Measurements from ENCODE around the gene ATF6. TPM values are rescaled to one million over a fixed set of nuclear protein-coding genes. Genes with fewer than 3 reads are reported as not detected.

ATF6 gene
- total RNA-seq, 1 experiment from 2014 or later = 10.6 TPM

- no peak for TF ChIP-seq PRRX2 (CRISPR knock-in tag; IDR thresholded peaks at IDR 0.05)
- TF ChIP-seq RELA (CRISPR knock-in tag; IDR thresholded peaks at IDR 0.05; ENCODE audit: borderline replicate concordance) = no peak
- no peak for TF ChIP-seq GTF2I (CRISPR knock-in tag; conservative IDR thresholded peaks at IDR 0.05)
- TF ChIP-seq SP1 (CRISPR knock-in tag; conservative IDR thresholded peaks at IDR 0.05) = no peak
- TF ChIP-seq EMX1 (CRISPR knock-in tag; IDR thresholded peaks at IDR 0.05) = no peak
- TF ChIP-seq TEAD1 (CRISPR knock-in tag; IDR thresholded peaks at IDR 0.05) = no peak
- no peak for TF ChIP-seq TEAD4 (CRISPR knock-in tag; IDR thresholded peaks at IDR 0.05)
- TF ChIP-seq SOX15 (CRISPR knock-in tag; IDR thresholded peaks at IDR 0.05) = no peak
Observed at GRCh38 chr1:161721738-161722343, 44.3 kb upstream of the ATF6 start (continued).

GRCh38 chr1:161722406-161722805, 43.7 kb upstream of the ATF6 start:
- Mint-ChIP-seq H3K4me1 (peaks cover 9% of the 10 kb centered on the region; the same call in 1 of the 2 replicates), H3K9me3 (no peaks in the 10 kb centered on the region), H3K4me3 (no peak overlapping the region), H3K27me3 (ENCODE audit: low read depth) (peaks cover 52% of the 10 kb centered on the region), H3K36me3 (no peaks in the 10 kb centered on the region), H3K27ac (no peak overlapping the region)
- ATAC-seq = no peak
- ChIA-PET POLR2A (no interaction called here), CTCF (no interaction called here)
- DNase-seq (ENCODE audit: low spot score) = no peak
- TF ChIP-seq ZSCAN18 (CRISPR knock-in tag; IDR thresholded peaks at IDR 0.05) (no peak), ZMAT4 (CRISPR knock-in tag; IDR thresholded peaks at IDR 0.05) (no peak), ZNF232 (CRISPR knock-in tag; IDR thresholded peaks at IDR 0.05) (no peak), AFF4 (CRISPR knock-in tag; IDR thresholded peaks at IDR 0.05; ENCODE audit: borderline replicate concordance) (no peak), ZBTB43 (CRISPR knock-in tag; IDR thresholded peaks at IDR 0.05) (no peak), E2F1 (CRISPR knock-in tag; IDR thresholded peaks at IDR 0.05) (no peak), RELA (CRISPR knock-in tag; IDR thresholded peaks at IDR 0.05; ENCODE audit: borderline replicate concordance) (no peak)

GRCh38 chr1:161723459-161724141, 42.5 kb upstream of the ATF6 start:
- Mint-ChIP-seq H3K4me3 (no peak overlapping the region), H3K36me3 (no peaks in the 10 kb centered on the region), H3K27me3 (ENCODE audit: low read depth) (peaks cover 62% of the 10 kb centered on the region), H3K4me1 (peaks cover 15% of the 10 kb centered on the region), H3K9me3 (no peaks in the 10 kb centered on the region), H3K27ac (no peak overlapping the region)
- CTCF ChIA-PET = no interaction called here
- POLR2A ChIA-PET = no interaction called here
- no peak for ATAC-seq
- no peak for DNase-seq (ENCODE audit: low spot score)
- TF ChIP-seq FOXP1 (CRISPR knock-in tag; IDR thresholded peaks at IDR 0.05; ENCODE audit: borderline replicate concordance) (no peak), ETV6 (CRISPR knock-in tag; IDR thresholded peaks at IDR 0.05) (no peak), MXD4 (CRISPR knock-in tag; IDR thresholded peaks at IDR 0.05; ENCODE audit: borderline replicate concordance) (no peak), USF2 (CRISPR knock-in tag; IDR thresholded peaks at IDR 0.05) (no peak)

Data from WTC11 (cell line).